ENCODE results near the gene OBI1.

DNA sequence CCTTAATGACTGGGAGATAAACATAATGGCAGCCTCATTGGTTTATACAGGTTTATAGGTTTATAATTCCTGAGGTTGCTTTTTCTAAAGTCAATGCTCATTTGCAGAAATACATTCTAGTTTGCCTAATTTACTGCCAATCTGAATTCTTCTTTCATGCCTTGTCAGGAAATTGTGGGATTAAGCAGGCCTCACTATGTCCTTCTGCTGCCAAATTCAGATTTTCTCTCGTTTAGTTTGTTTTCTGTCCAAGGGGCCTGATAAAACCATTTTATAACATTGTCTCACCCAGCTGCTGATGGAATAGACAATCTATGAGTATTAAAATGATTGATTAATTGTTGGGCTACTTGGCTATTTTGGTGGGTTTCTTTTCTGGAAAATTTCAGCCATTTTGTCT, 42.4 kb upstream of the OBI1 start:
- TF ChIP-seq, protein P1, sequence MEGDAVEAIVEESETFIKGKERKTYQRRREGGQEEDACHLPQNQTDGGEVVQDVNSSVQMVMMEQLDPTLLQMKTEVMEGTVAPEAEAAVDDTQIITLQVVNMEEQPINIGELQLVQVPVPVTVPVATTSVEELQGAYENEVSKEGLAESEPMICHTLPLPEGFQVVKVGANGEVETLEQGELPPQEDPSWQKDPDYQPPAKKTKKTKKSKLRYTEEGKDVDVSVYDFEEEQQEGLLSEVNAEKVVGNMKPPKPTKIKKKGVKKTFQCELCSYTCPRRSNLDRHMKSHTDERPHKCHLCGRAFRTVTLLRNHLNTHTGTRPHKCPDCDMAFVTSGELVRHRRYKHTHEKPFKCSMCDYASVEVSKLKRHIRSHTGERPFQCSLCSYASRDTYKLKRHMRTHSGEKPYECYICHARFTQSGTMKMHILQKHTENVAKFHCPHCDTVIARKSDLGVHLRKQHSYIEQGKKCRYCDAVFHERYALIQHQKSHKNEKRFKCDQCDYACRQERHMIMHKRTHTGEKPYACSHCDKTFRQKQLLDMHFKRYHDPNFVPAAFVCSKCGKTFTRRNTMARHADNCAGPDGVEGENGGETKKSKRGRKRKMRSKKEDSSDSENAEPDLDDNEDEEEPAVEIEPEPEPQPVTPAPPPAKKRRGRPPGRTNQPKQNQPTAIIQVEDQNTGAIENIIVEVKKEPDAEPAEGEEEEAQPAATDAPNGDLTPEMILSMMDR (IDR thresholded peaks at IDR 0.05): no peak
- no peak for TF ChIP-seq EZH2 (IDR thresholded peaks at IDR 0.05; ENCODE audit: borderline replicate concordance, insufficient read depth, low read depth, low read length, poor library complexity, severe bottlenecking)

Measured in B cell (primary cell).